ENCODE data around the gene PRPF31.

PRPF31 gene

GRCh38 chr19:54180691-54181091, 65.1 kb downstream of the PRPF31 start:
- Histone ChIP-seq H3F3A (ENCODE audit: low read depth) (no peaks in the 10 kb centered on the region), H3K4me2 (ENCODE audit: low read depth, low read length, poor library complexity, severe bottlenecking) (no peak overlapping the region), H3K9me2 (replicated peaks; ENCODE audit: low read depth, low read length) (no peaks in the 10 kb centered on the region), H3K4me3 (ENCODE audit: low read length, poor library complexity, severe bottlenecking) (no peak overlapping the region), H4K20me1 (ENCODE audit: insufficient read depth, low read length, poor library complexity, severe bottlenecking) (peaks cover 4% of the 10 kb centered on the region), H2AFZ (ENCODE audit: low read length) (no peak overlapping the region), H3K79me2 (ENCODE audit: insufficient read depth, low read length) (no peaks in the 10 kb centered on the region), H3K27me3 (ENCODE audit: insufficient read depth, low read length, poor library complexity, severe bottlenecking) (no peaks in the 10 kb centered on the region), H3K9me3 (ENCODE audit: insufficient read depth, low read depth, low read length) (no peaks in the 10 kb centered on the region), H3K4me1 (ENCODE audit: insufficient read depth, low read length, poor library complexity, severe bottlenecking) (no peaks in the 10 kb centered on the region), H3K9ac (ENCODE audit: low read depth, low read length, poor library complexity, severe bottlenecking) (no peak overlapping the region), H3K36me3 (ENCODE audit: insufficient read depth, low read length) (peaks cover 3% of the 10 kb centered on the region; the same call in 1 of the 2 replicates)
- TF ChIP-seq EZH2phosphoT487 (IDR thresholded peaks at IDR 0.05; ENCODE audit: borderline replicate concordance) (no peak), CTCF (conservative IDR thresholded peaks at IDR 0.05; ENCODE audit: low read length) (no peak)

All from Loucy (cell line).